Measurements from ENCODE around the gene SKI. TPM values are rescaled to one million over a fixed set of nuclear protein-coding genes. Genes with fewer than 3 reads are reported as not detected.

Gene SKI
- total RNA-seq, 1 donor = 36.6 TPM

- no peak for DNase-seq (ENCODE audit: low read depth)
- H3K4me3 ChIP-seq (ENCODE audit: low read depth, low read length) = no peak overlapping the region
- TF ChIP-seq, protein P1, sequence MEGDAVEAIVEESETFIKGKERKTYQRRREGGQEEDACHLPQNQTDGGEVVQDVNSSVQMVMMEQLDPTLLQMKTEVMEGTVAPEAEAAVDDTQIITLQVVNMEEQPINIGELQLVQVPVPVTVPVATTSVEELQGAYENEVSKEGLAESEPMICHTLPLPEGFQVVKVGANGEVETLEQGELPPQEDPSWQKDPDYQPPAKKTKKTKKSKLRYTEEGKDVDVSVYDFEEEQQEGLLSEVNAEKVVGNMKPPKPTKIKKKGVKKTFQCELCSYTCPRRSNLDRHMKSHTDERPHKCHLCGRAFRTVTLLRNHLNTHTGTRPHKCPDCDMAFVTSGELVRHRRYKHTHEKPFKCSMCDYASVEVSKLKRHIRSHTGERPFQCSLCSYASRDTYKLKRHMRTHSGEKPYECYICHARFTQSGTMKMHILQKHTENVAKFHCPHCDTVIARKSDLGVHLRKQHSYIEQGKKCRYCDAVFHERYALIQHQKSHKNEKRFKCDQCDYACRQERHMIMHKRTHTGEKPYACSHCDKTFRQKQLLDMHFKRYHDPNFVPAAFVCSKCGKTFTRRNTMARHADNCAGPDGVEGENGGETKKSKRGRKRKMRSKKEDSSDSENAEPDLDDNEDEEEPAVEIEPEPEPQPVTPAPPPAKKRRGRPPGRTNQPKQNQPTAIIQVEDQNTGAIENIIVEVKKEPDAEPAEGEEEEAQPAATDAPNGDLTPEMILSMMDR (IDR thresholded peaks at IDR 0.05; ENCODE audit: insufficient read depth, low read length) = no peak
Observed at GRCh38 chr1:2358651-2359640, 130.8 kb downstream of the SKI start.

Other genes starting within 250 kb of the SKI start
- gene CFAP74, start 224.5 kb upstream of the SKI start, total RNA-seq (ENCODE audit: low replicate concordance) = not detected in 2 replicates
- gene GABRD, start 209.0 kb upstream of the SKI start, total RNA-seq (ENCODE audit: low replicate concordance) = not detected in 2 replicates
- gene PRKCZ, start 177.9 kb upstream of the SKI start, total RNA-seq (ENCODE audit: low replicate concordance) = 1.6 and 3.5 TPM in 2 replicates
- 18.5 and 23.2 TPM in 2 replicates for gene FAAP20, start 33.5 kb upstream of the SKI start, total RNA-seq (ENCODE audit: low replicate concordance)
- 8.2 and 11.8 TPM in 2 replicates for gene MORN1, start 163.2 kb downstream of the SKI start, total RNA-seq (ENCODE audit: low replicate concordance)
- gene RER1, start 163.5 kb downstream of the SKI start, total RNA-seq (ENCODE audit: low replicate concordance) = 98.1 and 439 TPM in 2 replicates
- gene PEX10, start 184.2 kb downstream of the SKI start, total RNA-seq (ENCODE audit: low replicate concordance) = 12.8 and 24.9 TPM in 2 replicates
- gene PLCH2, start 248.0 kb downstream of the SKI start, total RNA-seq (ENCODE audit: low replicate concordance) = 0.81 TPM in 1 of 2 replicates, not detected in the other